BJ (cell line): Measurements from ENCODE around the gene PALMD. TPM values are rescaled to one million over a fixed set of nuclear protein-coding genes. Genes with fewer than 3 reads are reported as not detected.

Experiments used
- CTCF ChIA-PET: fragments of 350-600 bp; formaldehyde crosslinking; extraction: SDS; loops from one replicate; lab custom pipeline; 2021; ENCODE audit warnings: antibody characterized with exemption, inconsistent platforms; lab: Yijun Ruan, JAX
- POLR2A ChIA-PET: fragments of 300-600 bp; sonication (Branson Sonifier 250); formaldehyde crosslinking; extraction: SDS; loops from one replicate; lab custom pipeline; 2021; ENCODE audit warnings: antibody characterized with exemption; lab: Charles Lee
- DNase-seq: peaks from one replicate; pipeline ENCODE4 v3.0.0-alpha.2; 2011; ENCODE audit warnings: low read depth
- H3K27me3 ChIP-seq: 2 replicates; pipeline ENCODE4 v1.6.0; 2011; ENCODE audit warnings: low read length; ENCODE audit not compliant: control insufficient read depth, insufficient read depth
- H3K36me3 ChIP-seq: 2 replicates; pipeline ENCODE4 v1.5.1; 2011; ENCODE audit warnings: low read length; ENCODE audit not compliant: control insufficient read depth, insufficient read depth
- H3K4me3 ChIP-seq: 2 replicates; pipeline ENCODE4 v1.5.1; 2011; ENCODE audit warnings: low read depth, mild to moderate bottlenecking, control low read depth, low read length
- CTCF ChIP-seq: IDR thresholded peaks from 2 replicates; pipeline ENCODE4 v1.5.1; 2011; ENCODE audit warnings: low read depth, mild to moderate bottlenecking, control low read depth, inconsistent platforms, low read length, moderate library complexity; ENCODE audit not compliant: insufficient read depth
- polyA plus RNA-seq: library from polyadenylated mRNA; depleted of rRNA; stranded (reverse); fragments of >200 nt; gene quantifications from 2 replicates; pipeline ENCODE4 v1.2.3, GENCODE V29; 2011; rRNA removed

PALMD gene
- polyA plus RNA-seq, 1 experiment: 0.06 TPM

- ChIA-PET POLR2A (no interaction called here), CTCF (interaction anchor here (1.2 kb wide), 1 partner anchor 404 kb away, joined by 3 read pairs; no protein-coding TSS in a partner anchor)
- H3K36me3 ChIP-seq: no peaks in the 10 kb centered on the region
- no peak overlapping the region for H3K4me3 ChIP-seq
- DNase-seq: no peak
- H3K27me3 ChIP-seq: no peaks in the 10 kb centered on the region
- TF ChIP-seq CTCF: no peak
These were observed 85.5 kb downstream of the PALMD start for GRCh38 chr1:99731384-99731783.

GRCh38 chr1:99735852-99736251, 89.9 kb downstream of the PALMD start:
- no peak for TF ChIP-seq CTCF
- DNase-seq: no peak
- Histone ChIP-seq H3K27me3 (no peaks in the 10 kb centered on the region), H3K4me3 (no peak overlapping the region), H3K36me3 (no peaks in the 10 kb centered on the region)
- ChIA-PET CTCF (no interaction called here), POLR2A (no interaction called here)

GRCh38 chr1:99737016-99737415, 91.1 kb downstream of the PALMD start:
- H3K4me3 ChIP-seq: no peak overlapping the region
- TF ChIP-seq CTCF: peak; percentile 56
- H3K27me3 ChIP-seq: no peaks in the 10 kb centered on the region
- H3K36me3 ChIP-seq: no peaks in the 10 kb centered on the region
- no peak for DNase-seq
- ChIA-PET POLR2A (no interaction called here), CTCF (no interaction called here)

GRCh38 chr1:99738858-99739465, 93.0 kb downstream of the PALMD start:
- DNase-seq: no peak
- no peak for TF ChIP-seq CTCF
- POLR2A ChIA-PET: no interaction called here

GRCh38 chr1:99740141-99740540, 94.2 kb downstream of the PALMD start:
- H3K27me3 ChIP-seq: no peaks in the 10 kb centered on the region
- no peaks in the 10 kb centered on the region for H3K36me3 ChIP-seq
- no peak for TF ChIP-seq CTCF
- POLR2A ChIA-PET: no interaction called here
- DNase-seq: no peak
- CTCF ChIA-PET: no interaction called here
- H3K4me3 ChIP-seq: no peak overlapping the region

More at GRCh38 chr1:99738858-99739465, 93.0 kb downstream of the PALMD start:
- no peaks in the 10 kb centered on the region for H3K36me3 ChIP-seq
- no peak overlapping the region for H3K4me3 ChIP-seq
- H3K27me3 ChIP-seq: no peaks in the 10 kb centered on the region
- CTCF ChIA-PET: interaction anchor here (0.9 to 1.5 kb wide), 2 partner anchors 258 to 945 kb away, joined by 3 to 5 read pairs; no protein-coding TSS in a partner anchor

Other genes starting within 250 kb of the PALMD start
- 0.93 and 2.8 TPM in 2 replicates for gene FRRS1, start 120.5 kb downstream of the PALMD start, polyA plus RNA-seq
- gene AGL, start 204.2 kb downstream of the PALMD start, polyA plus RNA-seq: 1.6 and 4.0 TPM in 2 replicates